Measurements from ENCODE around the gene SNRNP25. TPM values are rescaled to one million over a fixed set of nuclear protein-coding genes. Genes with fewer than 3 reads are reported as not detected.

SNRNP25 gene
- total RNA-seq, 2 donors from 2014 or later, result 54.2 to 66.4 TPM

DNA sequence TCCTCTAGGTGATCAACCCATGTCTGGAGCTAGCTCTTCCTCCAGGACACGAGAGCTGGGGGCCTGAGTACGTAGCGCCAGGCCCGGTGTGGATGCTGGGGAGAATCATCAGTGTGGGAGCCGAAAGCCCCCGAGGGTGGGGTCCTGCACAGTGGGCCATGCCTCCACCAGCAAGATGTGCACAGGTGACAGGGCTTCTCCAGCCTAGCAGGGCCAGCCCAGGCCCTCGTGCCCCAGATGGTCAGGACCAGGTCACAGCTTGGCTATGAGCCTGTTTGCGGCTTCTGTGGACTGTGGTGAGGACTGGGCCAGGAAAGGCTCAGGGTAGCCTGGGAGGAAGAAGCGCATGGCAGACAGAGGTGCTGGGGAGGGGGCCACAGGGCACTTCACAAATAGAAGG, 32.2 kb downstream of the SNRNP25 start:
- peaks cover 42% of the 10 kb centered on the region for H3K36me3 Mint-ChIP-seq (ENCODE audit: low read depth)
- WGBS, 2 experiments (ENCODE audit: insufficient coverage in 1 of 2, insufficient read length in 1 of 2), result 88 to 90% methylated on average over 8 to 9 of the region's 9 CpGs

DNA sequence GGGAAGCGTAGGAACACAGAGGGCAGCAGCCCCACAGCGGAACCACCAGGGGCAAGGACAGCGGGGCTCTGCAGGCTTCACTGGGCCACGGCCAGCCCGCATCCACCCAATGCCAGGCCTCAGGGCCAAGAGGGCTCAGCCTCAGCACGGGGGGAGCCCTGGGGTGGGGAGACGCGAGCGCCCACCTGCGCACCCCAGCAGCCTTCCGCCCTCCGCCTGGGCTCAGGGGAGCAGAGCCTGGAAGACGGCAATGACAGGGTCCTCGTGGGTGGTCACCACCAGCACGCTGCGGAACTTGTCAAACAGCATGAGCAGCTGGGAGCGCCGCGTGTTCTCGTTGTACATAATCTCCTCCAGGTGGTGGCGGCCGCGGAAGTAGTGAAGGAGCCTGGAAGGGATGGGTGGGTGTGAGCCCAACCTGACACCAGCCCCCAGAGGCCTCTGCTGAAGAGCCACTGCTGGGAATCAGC, 32.9 kb downstream of the SNRNP25 start:
- Mint-ChIP-seq H3K27ac (no peak overlapping the region), H3K4me1 (no peaks in the 10 kb centered on the region), H3K27me3 (ENCODE audit: insufficient read depth) (no peaks in the 10 kb centered on the region), H3K4me3 (no peak overlapping the region), H3K9me3 (no peaks in the 10 kb centered on the region), H3K36me3 (ENCODE audit: low read depth) (peaks cover 42% of the 10 kb centered on the region)
- H3K4me3 ChIP-seq (ENCODE audit: low read length), result no peak overlapping the region
- H3K27ac ChIP-seq (ENCODE audit: low read depth, low read length), result no peak overlapping the region
- no peak for DNase-seq
- H3K9me3 ChIP-seq (ENCODE audit: control insufficient read depth, low read length), result no peaks in the 10 kb centered on the region
- TF ChIP-seq, protein P1, sequence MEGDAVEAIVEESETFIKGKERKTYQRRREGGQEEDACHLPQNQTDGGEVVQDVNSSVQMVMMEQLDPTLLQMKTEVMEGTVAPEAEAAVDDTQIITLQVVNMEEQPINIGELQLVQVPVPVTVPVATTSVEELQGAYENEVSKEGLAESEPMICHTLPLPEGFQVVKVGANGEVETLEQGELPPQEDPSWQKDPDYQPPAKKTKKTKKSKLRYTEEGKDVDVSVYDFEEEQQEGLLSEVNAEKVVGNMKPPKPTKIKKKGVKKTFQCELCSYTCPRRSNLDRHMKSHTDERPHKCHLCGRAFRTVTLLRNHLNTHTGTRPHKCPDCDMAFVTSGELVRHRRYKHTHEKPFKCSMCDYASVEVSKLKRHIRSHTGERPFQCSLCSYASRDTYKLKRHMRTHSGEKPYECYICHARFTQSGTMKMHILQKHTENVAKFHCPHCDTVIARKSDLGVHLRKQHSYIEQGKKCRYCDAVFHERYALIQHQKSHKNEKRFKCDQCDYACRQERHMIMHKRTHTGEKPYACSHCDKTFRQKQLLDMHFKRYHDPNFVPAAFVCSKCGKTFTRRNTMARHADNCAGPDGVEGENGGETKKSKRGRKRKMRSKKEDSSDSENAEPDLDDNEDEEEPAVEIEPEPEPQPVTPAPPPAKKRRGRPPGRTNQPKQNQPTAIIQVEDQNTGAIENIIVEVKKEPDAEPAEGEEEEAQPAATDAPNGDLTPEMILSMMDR (conservative IDR thresholded peaks at IDR 0.05), result no peak
- WGBS, 2 experiments (ENCODE audit: insufficient coverage in 1 of 2, insufficient read length in 1 of 2), result 96 to 98% methylated on average over 18 to 23 of the region's 23 CpGs
- H3K4me1 ChIP-seq (ENCODE audit: control insufficient read depth, insufficient read depth, low read length), result no peaks in the 10 kb centered on the region
- no peaks in the 10 kb centered on the region for H3K27me3 ChIP-seq (ENCODE audit: control insufficient read depth, insufficient read depth, low read length, poor library complexity, severe bottlenecking)
- no peak overlapping the region for H3K9ac ChIP-seq (ENCODE audit: extremely low read depth, low read length, poor library complexity, severe bottlenecking)
- peaks cover 17% of the 10 kb centered on the region for H3K36me3 ChIP-seq (ENCODE audit: control insufficient read depth, insufficient read depth, low read length)

More for the DNA sequence above, 32.2 kb downstream of the SNRNP25 start:
- no peaks in the 10 kb centered on the region for H3K4me1 ChIP-seq (ENCODE audit: control insufficient read depth, insufficient read depth, low read length)
- no peak overlapping the region for H3K4me3 ChIP-seq (ENCODE audit: low read length)
- Mint-ChIP-seq H3K4me3 (no peak overlapping the region), H3K27me3 (ENCODE audit: insufficient read depth) (no peaks in the 10 kb centered on the region), H3K4me1 (no peaks in the 10 kb centered on the region), H3K9me3 (no peaks in the 10 kb centered on the region), H3K27ac (no peak overlapping the region)
- no peaks in the 10 kb centered on the region for H3K27me3 ChIP-seq (ENCODE audit: control insufficient read depth, insufficient read depth, low read length, poor library complexity, severe bottlenecking)
- no peak overlapping the region for H3K27ac ChIP-seq (ENCODE audit: low read depth, low read length)
- no peak overlapping the region for H3K9ac ChIP-seq (ENCODE audit: extremely low read depth, low read length, poor library complexity, severe bottlenecking)
- TF ChIP-seq, protein P1 (conservative IDR thresholded peaks at IDR 0.05), result no peak
- H3K36me3 ChIP-seq (ENCODE audit: control insufficient read depth, insufficient read depth, low read length), result peaks cover 17% of the 10 kb centered on the region
- no peaks in the 10 kb centered on the region for H3K9me3 ChIP-seq (ENCODE audit: control insufficient read depth, low read length)
- DNase-seq, result no peak

DNA sequence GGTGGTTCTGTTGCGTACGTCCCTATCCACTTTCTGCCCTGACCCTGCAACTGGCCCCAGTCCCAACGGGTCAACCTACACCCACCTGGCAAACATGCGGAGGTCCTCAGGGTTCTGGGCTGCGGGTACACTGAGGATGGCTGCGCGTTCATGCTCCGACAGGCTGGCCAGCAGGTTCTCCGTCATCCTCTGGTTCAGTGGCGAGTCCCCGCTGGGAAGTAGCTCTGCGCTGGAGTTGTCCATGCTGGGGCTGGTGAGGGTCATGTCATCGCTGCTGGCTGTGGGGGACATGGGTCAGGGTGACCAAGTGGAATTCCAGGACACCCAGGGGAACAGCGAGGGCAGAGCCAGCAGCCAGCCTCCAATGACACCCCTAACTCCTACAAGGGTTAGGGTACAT, 35.0 kb downstream of the SNRNP25 start:
- Histone ChIP-seq H3K4me3 (ENCODE audit: low read length) (no peak overlapping the region), H3K27ac (ENCODE audit: low read depth, low read length) (no peak overlapping the region), H3K9ac (ENCODE audit: extremely low read depth, low read length, poor library complexity, severe bottlenecking) (no peak overlapping the region), H3K27me3 (ENCODE audit: control insufficient read depth, insufficient read depth, low read length, poor library complexity, severe bottlenecking) (no peaks in the 10 kb centered on the region), H3K4me1 (ENCODE audit: control insufficient read depth, insufficient read depth, low read length) (no peaks in the 10 kb centered on the region), H3K9me3 (ENCODE audit: control insufficient read depth, low read length) (no peaks in the 10 kb centered on the region), H3K36me3 (ENCODE audit: control insufficient read depth, insufficient read depth, low read length) (peaks cover 17% of the 10 kb centered on the region)
- no peaks in the 10 kb centered on the region for H3K27me3 Mint-ChIP-seq (ENCODE audit: insufficient read depth)
- H3K4me3 Mint-ChIP-seq, result no peak overlapping the region
- peaks cover 36% of the 10 kb centered on the region for H3K36me3 Mint-ChIP-seq (ENCODE audit: low read depth)
- no peak overlapping the region for H3K27ac Mint-ChIP-seq
- 94 to 100% methylated on average over 9 to 14 of the region's 14 CpGs for WGBS, 2 experiments (ENCODE audit: insufficient coverage in 1 of 2, insufficient read length in 1 of 2)
- TF ChIP-seq, protein P1 (conservative IDR thresholded peaks at IDR 0.05), result no peak
- no peak for DNase-seq
- H3K9me3 Mint-ChIP-seq, result no peaks in the 10 kb centered on the region
- no peaks in the 10 kb centered on the region for H3K4me1 Mint-ChIP-seq
